GM21737 (cell line): ENCODE measurements around the gene GCN1.

Experiments
- ATAC-seq: cut with Tn5 transposase; IDR thresholded peaks from one replicate; pipeline ENCODE4 v1.9.1; 2021; ENCODE audit warnings: mild to moderate bottlenecking, moderate library complexity; ENCODE audit not compliant: unreplicated experiment

GCN1 gene

GRCh38 chr12:120119271-120119973 is 75.1 kb downstream of the GCN1 start:
- ATAC-seq, result peak; percentile 19

GRCh38 chr12:120118321-120119061 is 76.0 kb downstream of the GCN1 start:
- ATAC-seq, result no peak

- no peak for ATAC-seq
Measured at GRCh38 chr12:120117961-120118320, 76.6 kb downstream of the GCN1 start.

GRCh38 chr12:120116792-120117651 is 77.5 kb downstream of the GCN1 start:
- peak; percentile 42 for ATAC-seq

- no peak for ATAC-seq
Measured at GRCh38 chr12:120116441-120116791, 78.1 kb downstream of the GCN1 start, which contains the start of gene RAB35. RAB35 (minus strand) TSS chr12:120116753; CDS start chr12:120116650, 103 bp downstream.

GRCh38 chr12:120115692-120116440 is 78.6 kb downstream of the GCN1 start:
- ATAC-seq, result peak; percentile 3

- ATAC-seq, result no peak
Measured at GRCh38 chr12:120115066-120115465, 79.4 kb downstream of the GCN1 start.

- ATAC-seq, result no peak
Measured at GRCh38 chr12:120110550-120111501, 83.7 kb downstream of the GCN1 start.

- ATAC-seq, result no peak
Measured at GRCh38 chr12:120109570-120110267, 84.8 kb downstream of the GCN1 start.

GRCh38 chr12:120106151-120106550 is 88.4 kb downstream of the GCN1 start:
- no peak for ATAC-seq

GRCh38 chr12:120103371-120103770 is 91.1 kb downstream of the GCN1 start:
- ATAC-seq, result no peak

GRCh38 chr12:120103044-120103338 is 91.5 kb downstream of the GCN1 start:
- no peak for ATAC-seq

GRCh38 chr12:120102189-120103043 is 92.1 kb downstream of the GCN1 start:
- ATAC-seq, result no peak

GRCh38 chr12:120101617-120102016 is 92.9 kb downstream of the GCN1 start:
- ATAC-seq, result no peak

GRCh38 chr12:120101182-120101581 is 93.3 kb downstream of the GCN1 start:
- ATAC-seq, result no peak

- no peak for ATAC-seq
Measured at GRCh38 chr12:120100630-120101029, 93.9 kb downstream of the GCN1 start.

- ATAC-seq, result no peak
Measured at GRCh38 chr12:120099738-120100137, 94.8 kb downstream of the GCN1 start.

GRCh38 chr12:120098756-120099470 is 95.6 kb downstream of the GCN1 start:
- no peak for ATAC-seq
